ENCODE data around the gene EEF1AKMT3. TPM values are rescaled to one million over a fixed set of nuclear protein-coding genes. Genes with fewer than 3 reads are reported as not detected.

The EEF1AKMT3 gene
- total and polyA plus RNA-seq, 9 of the 15 experiments (the other 6 are each of a cell fraction or from before 2014, with no cell fraction given), result 4.1 to 17.2 (median 7.9) TPM

DNA sequence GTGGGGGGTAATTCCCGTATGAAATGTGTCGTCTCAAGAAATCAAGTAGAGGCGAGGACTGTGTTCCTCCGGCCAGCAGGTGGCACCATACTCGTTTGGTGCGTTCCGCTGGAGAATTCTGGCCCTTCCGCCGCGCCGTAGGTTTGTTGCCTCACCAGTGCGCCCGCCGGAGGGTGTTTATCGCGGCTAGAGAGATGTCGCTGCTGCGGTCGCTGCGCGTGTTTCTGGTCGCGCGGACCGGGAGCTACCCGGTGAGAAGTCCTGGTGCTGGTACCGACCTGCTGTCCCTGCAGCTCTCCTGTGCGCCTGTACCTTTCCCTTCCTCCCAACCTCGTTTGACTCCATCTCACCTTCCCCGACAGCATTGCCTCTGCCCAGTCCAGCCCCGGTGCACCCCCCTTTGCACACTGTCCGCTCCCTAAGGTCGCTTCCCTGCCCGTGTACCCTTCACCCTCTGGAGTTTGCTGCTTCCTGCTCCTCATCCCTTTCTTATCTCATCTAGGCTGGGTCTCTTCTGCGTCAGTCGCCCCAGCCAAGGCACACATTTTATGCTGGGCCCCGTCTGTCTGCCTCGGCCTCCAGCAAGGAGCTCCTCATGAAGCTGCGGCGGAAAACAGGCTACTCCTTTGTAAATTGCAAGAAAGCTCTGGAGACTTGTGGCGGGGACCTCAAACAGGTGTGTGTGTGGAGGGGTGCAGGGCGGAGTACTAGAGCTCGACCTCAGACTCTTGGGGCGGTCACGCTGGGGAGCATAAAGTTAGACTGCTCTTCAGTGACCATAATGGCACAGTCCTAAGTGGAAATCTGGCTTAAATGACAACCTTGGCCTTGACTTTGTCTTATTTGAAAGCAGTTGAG, 10.4 kb downstream of the EEF1AKMT3 start, which contains the start of gene TSFM (continued):
- TF ChIP-seq HSF4 (CRISPR knock-in tag; IDR thresholded peaks at IDR 0.05; ENCODE audit: borderline replicate concordance) (no peak), ZNF23 (CRISPR knock-in tag; IDR thresholded peaks at IDR 0.05) (no peak), HMGXB4 (CRISPR knock-in tag; IDR thresholded peaks at IDR 0.05) (no peak; the same call in 1 of the 2 replicates), ADNP (tag; IDR thresholded peaks at IDR 0.05) (no peak), CCAR2 (IDR thresholded peaks at IDR 0.05; ENCODE audit: low read depth, low read length) (no peak), NR1H2 (CRISPR knock-in tag; IDR thresholded peaks at IDR 0.05) (0 out of 2 replicates have a peak, but pooled peaks have one; percentile 40), TEAD4 (IDR thresholded peaks at IDR 0.05; ENCODE audit: low read length) (peak; percentile 78), TEAD4 (CRISPR knock-in tag; IDR thresholded peaks at IDR 0.05; ENCODE audit: borderline replicate concordance) (no peak), ZNF445 (CRISPR knock-in tag; IDR thresholded peaks at IDR 0.05; ENCODE audit: low read depth) (no peak), PHF8 (IDR thresholded peaks at IDR 0.05; ENCODE audit: borderline replicate concordance, low read length) (peak; percentile 97), ZNF134 (CRISPR knock-in tag; conservative IDR thresholded peaks at IDR 0.05) (no peak), ZNF764 (CRISPR knock-in tag; IDR thresholded peaks at IDR 0.05; ENCODE audit: low read depth) (no peak), ZNF124 (CRISPR knock-in tag; IDR thresholded peaks at IDR 0.05) (no peak), GTF3C2 (IDR thresholded peaks at IDR 0.05; ENCODE audit: borderline replicate concordance, extremely low read depth, insufficient read length) (no peak)
- TF ChIP-seq, protein P1, sequence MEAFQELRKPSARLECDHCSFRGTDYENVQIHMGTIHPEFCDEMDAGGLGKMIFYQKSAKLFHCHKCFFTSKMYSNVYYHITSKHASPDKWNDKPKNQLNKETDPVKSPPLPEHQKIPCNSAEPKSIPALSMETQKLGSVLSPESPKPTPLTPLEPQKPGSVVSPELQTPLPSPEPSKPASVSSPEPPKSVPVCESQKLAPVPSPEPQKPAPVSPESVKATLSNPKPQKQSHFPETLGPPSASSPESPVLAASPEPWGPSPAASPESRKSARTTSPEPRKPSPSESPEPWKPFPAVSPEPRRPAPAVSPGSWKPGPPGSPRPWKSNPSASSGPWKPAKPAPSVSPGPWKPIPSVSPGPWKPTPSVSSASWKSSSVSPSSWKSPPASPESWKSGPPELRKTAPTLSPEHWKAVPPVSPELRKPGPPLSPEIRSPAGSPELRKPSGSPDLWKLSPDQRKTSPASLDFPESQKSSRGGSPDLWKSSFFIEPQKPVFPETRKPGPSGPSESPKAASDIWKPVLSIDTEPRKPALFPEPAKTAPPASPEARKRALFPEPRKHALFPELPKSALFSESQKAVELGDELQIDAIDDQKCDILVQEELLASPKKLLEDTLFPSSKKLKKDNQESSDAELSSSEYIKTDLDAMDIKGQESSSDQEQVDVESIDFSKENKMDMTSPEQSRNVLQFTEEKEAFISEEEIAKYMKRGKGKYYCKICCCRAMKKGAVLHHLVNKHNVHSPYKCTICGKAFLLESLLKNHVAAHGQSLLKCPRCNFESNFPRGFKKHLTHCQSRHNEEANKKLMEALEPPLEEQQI (IDR thresholded peaks at IDR 0.05), result peak; percentile 89
- TF ChIP-seq, protein P2, sequence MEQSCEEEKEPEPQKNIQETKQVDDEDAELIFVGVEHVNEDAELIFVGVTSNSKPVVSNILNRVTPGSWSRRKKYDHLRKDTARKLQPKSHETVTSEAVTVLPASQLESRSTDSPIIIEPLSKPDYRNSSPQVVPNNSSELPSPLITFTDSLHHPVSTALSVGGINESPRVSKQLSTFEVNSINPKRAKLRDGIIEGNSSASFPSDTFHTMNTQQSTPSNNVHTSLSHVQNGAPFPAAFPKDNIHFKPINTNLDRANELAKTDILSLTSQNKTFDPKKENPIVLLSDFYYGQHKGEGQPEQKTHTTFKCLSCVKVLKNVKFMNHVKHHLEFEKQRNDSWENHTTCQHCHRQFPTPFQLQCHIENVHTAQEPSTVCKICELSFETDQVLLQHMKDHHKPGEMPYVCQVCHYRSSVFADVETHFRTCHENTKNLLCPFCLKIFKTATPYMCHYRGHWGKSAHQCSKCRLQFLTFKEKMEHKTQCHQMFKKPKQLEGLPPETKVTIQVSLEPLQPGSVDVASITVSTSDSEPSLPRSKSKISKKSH (CRISPR knock-in tag; IDR thresholded peaks at IDR 0.05), result no peak

Measured in K562 (cell line).